Stimulated activated CD8-positive, alpha-beta memory T cell treated with anti-CD3 and anti-CD28 coated beads, Interleukin-2, amount 100 ng/mL, for 48 hours (primary cell): ENCODE data around the gene TCAF1.
"Not testable (repeated sequence)": the region's sequence is repeated elsewhere in the genome, so short reads cannot be mapped to it uniquely, and the experiment has no call there.

ENCODE experiments used
- DNase-seq, 2 donors: peaks; one replicate each; pipeline ENCODE4 v3.0.0-alpha.2; 2020; ENCODE audit warnings: low read depth in 2 of 2

TCAF1 gene

DNA sequence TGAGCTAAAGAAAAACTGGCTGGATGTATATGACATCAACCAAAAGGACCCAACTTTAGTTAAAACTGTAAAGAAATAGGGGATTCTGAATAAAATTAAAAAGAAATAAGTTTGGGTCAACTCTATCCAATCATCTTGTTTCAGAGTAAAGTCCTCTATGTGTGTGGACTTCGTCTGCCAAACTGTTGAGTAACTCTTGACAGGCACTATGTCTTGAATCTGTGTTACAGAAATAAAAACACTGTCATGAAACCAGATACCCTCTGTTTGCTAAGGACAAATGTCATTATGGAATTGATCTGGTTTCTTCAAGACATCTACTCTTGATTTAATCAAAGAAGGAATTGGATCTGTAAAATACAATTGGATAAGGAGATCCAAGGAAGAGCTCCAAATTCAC, 46.5 kb downstream of the TCAF1 start:
- not testable (repeated sequence) for DNase-seq

DNA sequence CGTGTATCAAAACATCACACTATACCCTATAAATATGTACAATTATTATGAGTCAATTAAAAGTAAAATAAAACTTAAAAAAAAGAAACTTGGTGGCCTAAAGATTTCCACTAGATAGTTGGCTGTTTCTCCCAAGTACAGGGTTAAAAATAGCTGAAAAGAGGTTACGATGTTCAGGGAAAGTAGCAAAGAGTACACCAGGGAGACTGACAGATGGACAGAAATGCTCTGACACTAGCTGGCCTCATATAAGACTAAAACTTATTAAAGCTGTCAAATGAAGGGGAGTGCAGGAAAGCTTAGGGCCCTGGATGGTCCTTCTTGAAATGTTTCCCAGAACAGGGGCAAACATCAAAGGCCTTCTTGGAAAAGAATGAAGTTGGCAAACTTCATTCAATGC, 51.3 kb downstream of the TCAF1 start:
- no peak for DNase-seq

DNA sequence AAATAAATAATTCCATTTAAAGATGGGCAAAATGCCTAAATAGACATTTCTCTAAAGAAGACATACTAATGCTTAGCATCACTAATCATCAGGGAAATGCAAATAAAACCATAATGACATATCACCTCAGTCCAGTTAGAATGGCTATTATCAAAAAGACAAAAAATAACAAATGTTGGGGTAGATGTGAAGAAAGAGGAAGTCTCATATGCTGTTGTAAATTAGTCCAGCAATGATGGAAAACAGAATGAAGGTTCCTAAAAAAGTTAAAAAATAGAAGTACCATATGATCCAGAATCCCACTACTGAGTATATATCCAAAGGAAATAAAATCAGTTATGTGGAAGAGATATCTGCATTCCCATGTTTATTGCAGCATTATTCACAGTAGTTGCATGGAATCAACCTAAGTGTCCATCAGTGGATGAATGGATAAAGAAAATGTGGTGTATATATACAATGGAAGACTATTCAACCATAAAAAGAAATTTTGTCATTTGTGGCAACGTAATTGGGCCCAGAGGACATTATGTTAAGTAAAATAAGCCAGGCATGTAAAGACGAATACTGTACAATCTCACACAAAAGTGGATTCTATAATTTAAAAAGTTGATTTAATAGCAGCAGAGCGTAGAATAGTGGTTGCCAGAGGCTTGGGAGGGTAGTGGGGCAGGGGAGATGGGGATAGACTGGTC, 52.0 kb downstream of the TCAF1 start:
- DNase-seq, result no peak

DNA sequence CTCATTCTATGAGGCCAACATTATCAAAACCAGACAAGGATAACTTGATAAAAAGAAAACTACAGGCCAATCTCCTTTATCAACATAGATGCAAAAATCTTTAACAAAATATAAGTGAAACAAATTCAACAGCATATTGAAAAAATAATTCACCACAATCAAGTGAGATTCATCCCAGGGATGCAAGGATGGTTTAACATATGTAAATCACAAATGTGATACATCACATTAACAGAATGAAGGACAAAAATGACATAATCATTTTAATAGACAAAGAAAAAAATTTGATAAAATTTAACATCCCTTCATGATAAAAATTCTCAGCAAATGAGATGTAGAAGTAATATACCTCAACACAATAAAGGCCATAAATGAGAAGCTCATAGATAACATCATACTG, 53.8 kb downstream of the TCAF1 start:
- DNase-seq, result no peak

DNA sequence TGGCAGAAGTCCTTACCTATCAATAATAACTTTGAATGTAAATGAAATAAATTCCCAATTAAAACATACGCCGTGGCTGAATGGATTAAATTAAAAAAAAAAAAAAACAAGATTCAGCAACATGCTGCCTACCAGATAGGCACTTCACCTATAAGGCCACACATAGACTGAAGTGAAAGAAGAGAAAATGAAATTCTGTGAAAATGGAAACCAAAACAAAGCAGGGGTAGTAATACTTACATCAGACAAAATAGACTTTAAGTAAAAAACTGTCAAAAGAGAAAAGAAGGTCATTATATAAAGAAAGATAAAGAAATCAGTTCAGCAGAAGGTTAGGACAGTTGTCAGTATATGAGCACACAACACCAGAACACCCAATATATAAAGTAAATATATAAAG, 55.3 kb downstream of the TCAF1 start:
- no peak for DNase-seq

DNA sequence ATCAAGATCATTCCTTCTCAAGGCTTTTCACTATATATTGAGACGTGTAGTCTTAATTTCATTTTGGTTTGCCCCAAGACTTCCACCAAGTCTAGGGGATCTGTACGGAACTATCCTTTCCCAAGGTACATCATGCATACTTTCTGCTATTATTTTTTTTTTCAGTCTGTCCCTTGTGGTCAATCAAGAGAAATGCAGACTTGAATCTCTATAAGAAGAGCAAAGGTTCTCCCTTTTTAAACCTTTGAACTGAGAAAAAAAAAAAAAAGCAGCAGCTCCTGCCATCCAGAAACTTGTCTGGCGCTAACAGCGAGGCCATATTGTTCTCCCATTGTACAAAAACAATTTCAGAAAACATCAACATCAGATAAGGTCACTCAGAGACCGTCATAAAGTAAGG, 60.3 kb downstream of the TCAF1 start:
- not testable (repeated sequence) for DNase-seq

DNA sequence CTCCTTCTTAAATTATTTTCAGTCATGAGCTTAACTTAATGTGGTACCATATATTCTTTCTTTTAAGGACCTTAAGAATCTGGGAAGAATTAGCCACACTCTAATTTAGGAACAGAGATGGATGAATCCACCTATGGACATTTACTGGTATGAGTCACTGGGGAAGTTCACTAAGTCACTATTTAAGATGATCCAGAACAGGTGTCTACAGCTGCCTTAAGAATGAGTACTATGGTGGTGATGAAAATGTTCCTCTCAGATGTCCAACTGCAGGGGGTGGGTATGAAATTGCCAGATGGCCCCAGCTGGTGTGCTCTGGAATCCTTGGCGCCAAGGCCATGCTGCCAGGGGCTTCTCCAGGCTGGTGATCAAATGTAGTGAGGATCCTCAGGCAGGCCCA, 61.9 kb downstream of the TCAF1 start:
- not testable (repeated sequence) for DNase-seq

DNA sequence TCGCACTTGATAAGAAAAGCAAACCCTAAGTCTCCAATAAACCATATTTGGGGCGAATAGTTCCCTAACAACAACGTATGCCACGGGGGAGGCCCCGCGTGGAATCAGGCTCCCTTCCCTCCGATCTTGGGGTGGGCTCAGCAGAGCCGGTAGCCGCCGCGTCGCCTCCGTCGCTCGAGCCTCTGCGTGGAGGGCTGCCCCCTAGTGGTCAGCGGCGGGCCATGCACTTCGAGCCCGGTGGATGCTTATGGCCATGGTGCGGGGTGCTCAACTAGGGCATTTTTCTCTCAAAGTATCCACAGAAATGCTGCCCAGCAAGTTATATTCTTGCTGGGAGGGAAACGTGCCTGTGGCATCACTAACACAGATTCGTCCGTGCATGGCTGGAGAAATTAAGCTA, 64.8 kb downstream of the TCAF1 start:
- DNase-seq, result peak; percentile 93 to 95

DNA sequence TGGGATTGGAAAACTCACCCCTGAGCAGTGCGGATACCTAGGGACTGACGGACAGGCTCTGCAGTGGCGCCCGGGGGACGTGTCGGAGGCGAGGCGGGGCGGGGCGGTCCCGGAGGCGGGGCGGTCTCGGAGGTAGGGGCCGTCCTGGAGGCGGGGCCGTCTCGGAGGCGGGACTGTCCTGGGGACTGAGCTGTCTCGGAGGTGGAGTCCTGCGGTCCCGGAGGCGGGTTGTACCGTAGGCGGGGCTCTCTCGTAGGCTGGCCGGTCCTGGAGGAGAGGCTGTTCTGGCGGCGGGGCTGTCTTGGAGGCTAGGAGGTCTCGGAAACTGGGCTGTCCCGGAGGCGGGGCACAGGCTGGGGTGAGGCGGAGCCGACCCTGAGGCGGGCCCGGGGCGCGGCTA, 65.4 kb downstream of the TCAF1 start:
- peak; percentile 86 to 90 for DNase-seq

DNA sequence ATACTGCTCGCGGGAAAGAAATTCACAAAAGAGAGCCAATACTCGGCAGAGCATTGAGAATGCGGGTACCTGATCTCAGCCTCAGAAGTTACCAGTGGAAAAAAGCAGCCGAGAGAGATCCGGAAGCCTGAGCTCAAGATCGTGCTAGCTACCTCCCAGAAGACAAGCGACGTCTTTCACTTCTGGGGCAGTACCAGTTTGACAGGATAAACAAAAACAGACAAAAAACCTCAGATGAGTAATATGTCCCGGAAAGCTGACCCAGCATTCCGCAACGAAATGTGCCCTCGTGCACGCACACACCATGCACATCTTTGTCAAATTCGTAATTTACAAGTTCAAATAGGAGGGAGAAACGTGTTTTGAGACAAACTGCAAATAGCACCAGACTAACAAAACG, 65.9 kb downstream of the TCAF1 start:
- DNase-seq, result not testable (repeated sequence)

DNA sequence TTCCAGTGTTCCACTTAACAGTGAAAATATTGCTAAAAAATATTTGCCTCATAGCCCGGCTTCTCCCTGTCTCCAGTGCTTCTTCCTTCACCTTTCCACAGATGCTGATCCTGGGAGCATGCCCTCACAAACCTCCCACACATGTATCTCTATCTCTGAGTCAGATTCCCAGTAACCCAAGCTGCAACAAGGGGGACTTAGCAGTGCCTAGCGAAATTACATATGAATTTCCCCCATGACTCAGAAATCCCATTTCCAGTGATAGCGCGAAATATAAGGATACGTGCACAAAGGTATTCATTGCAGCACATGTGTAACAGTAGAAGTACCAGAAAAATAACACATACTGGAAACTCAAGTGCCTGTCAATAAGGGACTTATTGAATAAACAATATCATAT, 75.4 kb downstream of the TCAF1 start:
- DNase-seq, result not testable (repeated sequence)

DNA sequence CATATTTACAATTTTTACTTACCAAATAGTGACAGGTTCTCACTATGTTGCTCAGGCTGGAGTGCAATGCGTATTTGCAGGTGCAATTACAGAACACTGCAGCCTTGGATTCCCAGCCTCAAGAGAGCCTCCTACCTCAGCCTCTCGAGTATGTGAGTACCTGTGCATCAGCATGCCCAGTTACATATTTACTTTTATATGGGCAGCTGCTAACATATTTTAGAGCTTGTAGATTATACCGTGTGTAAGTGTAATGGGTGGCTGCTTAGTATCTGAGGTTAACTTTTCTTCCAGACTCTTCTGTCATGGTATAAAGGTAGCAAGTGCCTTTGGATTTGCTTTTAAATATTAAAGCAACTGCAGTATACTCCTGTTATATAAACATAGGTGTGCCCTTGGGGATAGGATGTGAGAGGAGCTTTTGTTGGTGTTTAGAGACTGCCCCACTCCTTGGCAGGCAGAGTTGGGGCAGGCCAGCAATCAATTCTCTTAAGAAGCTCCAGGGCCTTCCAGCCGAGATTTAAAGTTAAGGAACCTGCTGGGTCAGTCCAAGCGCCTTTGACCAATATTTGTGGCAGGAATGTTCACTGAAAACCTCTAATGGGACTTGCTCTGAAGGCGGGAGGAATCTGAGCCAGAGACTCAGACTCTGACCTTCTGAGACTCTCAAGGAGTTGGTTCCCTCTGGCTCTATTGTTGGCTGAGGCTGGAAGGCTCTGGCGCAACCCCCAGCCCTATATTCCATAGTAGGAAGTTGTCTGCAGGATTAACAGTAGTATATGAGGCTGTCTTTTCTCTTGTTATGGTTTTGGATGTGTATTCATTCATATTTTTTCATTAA, 77.5 kb downstream of the TCAF1 start:
- DNase-seq, result not testable (repeated sequence)

DNA sequence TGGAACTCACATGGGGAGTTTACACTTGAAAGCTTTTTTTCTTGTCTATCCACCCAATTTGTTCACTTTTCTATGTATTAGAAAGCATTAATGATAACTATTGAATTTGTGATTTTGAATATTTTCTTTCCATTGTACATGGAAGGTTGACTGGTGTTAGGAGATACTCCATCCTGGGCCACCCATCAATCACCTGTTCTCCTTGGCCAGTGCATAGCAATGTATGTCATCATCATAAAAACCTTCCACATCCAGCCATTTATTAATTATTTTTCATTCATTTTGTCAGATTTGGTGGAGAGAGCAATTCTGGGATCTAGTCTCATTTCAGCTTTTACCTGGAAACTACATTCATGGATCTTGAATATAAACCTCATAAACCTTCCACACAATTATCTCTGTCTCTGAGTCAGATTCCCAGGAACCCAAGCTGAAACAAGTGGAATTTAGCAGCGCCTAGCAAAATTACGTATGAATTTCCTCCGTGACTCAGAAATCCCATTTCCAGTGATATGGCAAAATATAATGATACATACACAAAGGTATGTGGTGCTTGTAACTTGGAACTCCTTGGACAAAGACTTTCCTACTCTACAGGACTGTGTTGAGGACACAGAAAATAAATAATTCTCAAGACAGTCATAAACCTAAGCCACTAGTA, 78.2 kb downstream of the TCAF1 start:
- DNase-seq, result not testable (repeated sequence)

DNA sequence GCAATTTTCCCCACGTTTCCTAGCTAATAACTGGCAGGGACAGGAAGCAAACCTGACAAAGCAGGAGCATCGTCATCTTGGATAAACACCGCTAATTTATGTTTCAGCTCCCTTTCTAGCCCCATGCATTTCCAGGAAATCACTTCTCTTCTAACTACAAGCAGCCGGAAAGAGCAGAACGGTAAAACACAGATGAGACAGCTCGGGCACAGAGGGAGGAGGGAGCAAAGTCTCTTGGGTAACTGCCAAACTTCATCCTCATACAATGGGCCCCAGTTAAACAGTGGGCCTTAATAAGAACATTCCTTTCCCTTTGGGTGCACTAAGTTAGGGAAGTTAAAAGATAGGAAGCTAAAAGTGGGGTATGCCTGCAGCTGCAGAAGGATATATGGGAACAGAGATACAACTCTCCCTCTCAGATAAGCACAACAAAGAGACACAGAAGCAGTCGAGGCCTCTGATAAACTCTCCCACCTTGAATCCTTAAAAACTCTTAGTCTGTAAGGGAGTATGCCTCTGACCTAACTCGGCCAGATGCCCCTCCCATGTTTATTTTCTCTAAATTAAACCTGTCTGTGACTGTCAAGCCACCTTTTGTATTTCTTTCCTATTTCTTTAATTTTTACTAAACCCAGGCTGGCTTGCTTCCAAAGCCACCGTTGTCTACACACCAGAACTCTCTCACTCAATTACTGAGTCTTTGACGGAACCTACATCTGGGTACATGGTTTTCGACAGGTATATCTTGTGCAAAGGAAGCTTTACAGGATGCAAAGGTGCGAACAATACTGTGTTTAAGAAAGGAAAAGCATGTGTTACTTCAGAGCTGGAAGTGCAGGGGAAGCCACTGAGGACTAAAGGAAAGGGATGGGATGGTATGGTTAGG, 80.3 kb downstream of the TCAF1 start:
- not testable (repeated sequence) for DNase-seq

DNA sequence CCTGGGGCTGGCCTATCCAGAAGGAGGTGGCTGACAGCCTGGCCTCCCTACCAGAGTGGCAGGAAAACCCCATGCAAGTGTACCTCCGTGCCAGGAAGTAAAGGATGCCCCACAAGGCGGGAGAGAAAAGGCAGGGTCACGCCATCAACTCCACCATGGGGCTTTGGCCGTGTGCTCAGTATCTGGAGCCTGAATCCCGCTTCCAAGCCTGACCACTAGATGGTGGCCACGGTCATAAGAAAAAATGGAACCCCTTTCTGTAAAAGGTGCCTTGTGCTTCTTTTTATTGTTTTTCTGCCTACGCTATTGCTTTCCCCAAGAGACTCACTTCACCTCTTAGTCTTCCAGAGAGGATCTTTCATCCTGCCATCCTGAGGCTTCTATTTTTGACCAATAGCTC, 84.1 kb downstream of the TCAF1 start:
- not testable (repeated sequence) for DNase-seq

DNA sequence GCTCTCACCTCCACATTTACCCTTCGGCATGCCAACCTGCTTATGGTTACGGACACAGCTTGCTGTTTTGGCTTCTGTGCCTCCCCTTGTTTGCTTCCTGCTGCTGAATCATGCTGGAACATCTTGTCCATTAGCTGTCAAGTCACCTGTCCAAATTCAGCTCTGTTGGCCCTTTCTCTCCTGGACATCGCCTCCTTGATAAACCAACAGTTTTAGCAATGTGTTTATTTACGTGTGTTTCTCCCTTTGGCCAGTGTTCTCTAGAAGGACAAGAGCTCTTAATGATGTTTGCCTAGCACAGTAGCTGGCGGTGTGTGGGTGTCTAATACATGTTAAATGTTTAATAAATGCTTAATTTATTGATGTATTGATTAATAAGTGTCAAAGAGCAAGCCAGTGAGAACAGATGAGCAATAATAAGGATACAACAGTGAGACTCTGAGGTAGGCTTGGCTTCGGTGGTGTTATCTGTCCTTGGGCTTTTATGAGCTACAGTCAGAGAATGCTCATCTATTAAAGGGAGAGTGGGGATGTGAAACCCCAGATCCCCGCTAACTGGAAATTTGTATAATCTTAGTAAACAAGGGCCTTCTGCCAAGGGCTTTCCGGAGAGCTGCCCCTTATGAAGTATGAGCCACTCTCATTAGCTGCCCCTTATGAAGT, 85.4 kb downstream of the TCAF1 start:
- DNase-seq, result not testable (repeated sequence)

DNA sequence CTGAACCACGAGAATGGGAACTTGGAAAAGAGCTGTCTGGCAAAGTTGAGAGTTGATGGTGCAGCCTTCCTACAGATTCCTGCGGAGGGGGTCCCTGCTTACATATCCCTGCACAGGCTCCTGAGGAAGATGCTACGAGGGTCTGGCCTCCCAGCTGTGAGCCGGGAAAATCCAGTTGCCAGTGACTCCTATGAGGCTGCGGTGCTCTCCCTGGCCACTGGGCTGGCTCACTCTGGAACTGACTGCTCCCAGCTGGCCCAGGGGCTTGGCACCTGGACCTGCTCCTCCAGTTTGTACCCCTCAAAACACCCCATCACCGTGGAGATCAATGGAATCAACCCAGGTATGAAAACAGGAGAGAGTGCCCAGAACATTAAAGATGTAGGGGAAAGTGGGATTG, 91.3 kb downstream of the TCAF1 start:
- not testable (repeated sequence) for DNase-seq

DNA sequence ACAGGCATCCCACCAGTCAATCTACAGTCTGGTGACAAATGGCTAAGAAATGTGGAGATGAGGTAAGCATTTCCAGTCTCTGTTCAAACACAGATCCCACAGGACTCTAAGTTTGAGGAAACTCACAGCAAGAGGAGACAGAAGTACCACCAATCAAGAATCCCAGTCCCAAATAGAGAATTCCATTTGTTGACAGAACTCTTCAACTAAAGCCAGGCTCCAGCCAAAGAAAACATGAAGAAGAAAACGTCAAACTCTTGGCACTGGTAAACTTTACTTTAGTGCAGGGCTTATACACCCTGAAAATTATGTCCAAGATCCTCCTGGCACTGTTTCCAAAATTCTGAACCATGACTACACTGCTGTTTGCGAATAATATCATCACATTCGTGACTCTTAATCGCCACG, 95.3 kb downstream of the TCAF1 start:
- not testable (repeated sequence) for DNase-seq
